Activated CD4-positive, alpha-beta T cell treated with anti-CD3 and anti-CD28 coated beads, Interleukin-2, amount 10 ng/mL, durations not matched to agents 7 days and 5 days (primary cell): ENCODE measurements around the gene WDR89. TPM values are rescaled to one million over a fixed set of nuclear protein-coding genes. Genes with fewer than 3 reads are reported as not detected.

Source experiments
- CTCF ChIA-PET: fragments of 350-600 bp; sonication (Branson Sonifier 250); formaldehyde crosslinking; loops from one replicate; lab custom pipeline; 2021; ENCODE audit warnings: antibody characterized with exemption; lab: Charles Lee
- POLR2A ChIA-PET: fragments of 350-600 bp; sonication (Branson Sonifier 250); formaldehyde crosslinking; loops from one replicate; lab custom pipeline; 2021; ENCODE audit warnings: antibody characterized with exemption; lab: Charles Lee
- DNase-seq: peaks from one replicate; pipeline ENCODE4 v3.0.0-alpha.2; 2020
- H3K27ac Mint-ChIP-seq: one replicate; pipeline ENCODE4 v1.8.0; 2021; ENCODE audit warnings: mild to moderate bottlenecking, moderate library complexity, mixed read lengths
- H3K27me3 Mint-ChIP-seq: one replicate; pipeline ENCODE4 v1.8.0; 2021; ENCODE audit warnings: mixed read lengths
- H3K36me3 Mint-ChIP-seq: one replicate; pipeline ENCODE4 v1.8.0; 2021; ENCODE audit warnings: low read depth, mixed read lengths
- H3K4me1 Mint-ChIP-seq: one replicate; pipeline ENCODE4 v1.8.0; 2021; ENCODE audit warnings: mixed read lengths
- H3K4me3 Mint-ChIP-seq: one replicate; pipeline ENCODE4 v1.8.0; 2021; ENCODE audit warnings: mild to moderate bottlenecking, moderate library complexity, mixed read lengths
- H3K9me3 Mint-ChIP-seq: one replicate; pipeline ENCODE4 v1.8.0; 2021; ENCODE audit warnings: mixed read lengths
- total RNA-seq, 2 experiments: library from RNA; stranded (reverse); gene quantifications; one replicate each; pipeline ENCODE4 v1.2.3, GENCODE V29; 2021

Gene WDR89
- total RNA-seq, 2 experiments from 2014 or later, result 17.5 to 20.7 TPM

DNA sequence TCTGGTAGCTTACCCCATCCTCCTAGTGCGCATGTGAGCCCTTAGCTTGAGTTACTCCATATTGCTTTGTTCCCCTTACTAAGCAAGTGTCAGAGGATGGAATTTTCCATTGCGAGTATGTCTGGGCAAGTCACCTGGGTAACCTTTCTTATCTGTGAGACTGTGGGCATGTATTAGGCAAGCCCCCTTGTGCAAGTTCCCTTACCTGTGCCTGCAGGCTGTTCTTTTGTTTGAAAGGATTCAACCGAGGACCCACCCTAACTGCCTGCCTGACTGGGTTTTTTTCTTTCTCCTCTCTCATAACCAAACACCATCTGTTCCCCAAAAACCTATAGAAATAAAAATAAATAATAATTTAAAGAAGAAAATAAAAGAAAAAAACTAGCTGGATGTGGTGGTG is 76.2 kb downstream of the WDR89 start:
- DNase-seq, result no peak
- H3K4me3 Mint-ChIP-seq, result no peak overlapping the region
- no peaks in the 10 kb centered on the region for H3K4me1 Mint-ChIP-seq
- no peaks in the 10 kb centered on the region for H3K36me3 Mint-ChIP-seq
- H3K9me3 Mint-ChIP-seq, result no peaks in the 10 kb centered on the region
- H3K27me3 Mint-ChIP-seq, result peaks cover 9% of the 10 kb centered on the region
- ChIA-PET CTCF (interaction anchor here (1.6 kb wide), 1 partner anchor 127 kb away, joined by 3 read pairs; no protein-coding TSS in a partner anchor), POLR2A (no interaction called here)
- H3K27ac Mint-ChIP-seq, result no peak overlapping the region

DNA sequence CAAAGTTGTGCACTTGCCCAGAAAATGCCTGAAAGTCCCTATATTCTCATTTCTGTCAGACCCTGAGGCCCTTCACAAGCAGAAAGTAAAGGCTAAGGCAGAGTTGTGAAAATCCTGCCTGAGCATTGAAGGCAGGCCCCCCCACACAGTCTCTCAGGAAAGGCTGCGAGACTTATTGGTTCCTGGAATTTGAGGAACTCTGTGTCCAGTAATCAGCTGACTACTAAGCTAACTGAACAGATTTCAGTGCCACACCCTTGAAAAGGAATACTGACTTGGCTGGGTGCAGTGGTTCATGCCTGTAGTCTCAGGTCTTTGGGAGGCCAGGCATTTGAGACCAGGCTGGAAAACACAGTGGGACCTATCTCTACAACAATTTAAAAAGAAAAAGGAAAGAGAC is 77.4 kb downstream of the WDR89 start:
- no peak for DNase-seq
- H3K36me3 Mint-ChIP-seq, result no peaks in the 10 kb centered on the region
- H3K27me3 Mint-ChIP-seq, result peaks cover 9% of the 10 kb centered on the region
- H3K4me3 Mint-ChIP-seq, result no peak overlapping the region
- no peaks in the 10 kb centered on the region for H3K4me1 Mint-ChIP-seq
- ChIA-PET CTCF (interaction anchor here (1.6 kb wide), 1 partner anchor 126 kb away, joined by 3 read pairs; no protein-coding TSS in a partner anchor), POLR2A (no interaction called here)
- H3K27ac Mint-ChIP-seq, result no peak overlapping the region
- H3K9me3 Mint-ChIP-seq, result no peaks in the 10 kb centered on the region

DNA sequence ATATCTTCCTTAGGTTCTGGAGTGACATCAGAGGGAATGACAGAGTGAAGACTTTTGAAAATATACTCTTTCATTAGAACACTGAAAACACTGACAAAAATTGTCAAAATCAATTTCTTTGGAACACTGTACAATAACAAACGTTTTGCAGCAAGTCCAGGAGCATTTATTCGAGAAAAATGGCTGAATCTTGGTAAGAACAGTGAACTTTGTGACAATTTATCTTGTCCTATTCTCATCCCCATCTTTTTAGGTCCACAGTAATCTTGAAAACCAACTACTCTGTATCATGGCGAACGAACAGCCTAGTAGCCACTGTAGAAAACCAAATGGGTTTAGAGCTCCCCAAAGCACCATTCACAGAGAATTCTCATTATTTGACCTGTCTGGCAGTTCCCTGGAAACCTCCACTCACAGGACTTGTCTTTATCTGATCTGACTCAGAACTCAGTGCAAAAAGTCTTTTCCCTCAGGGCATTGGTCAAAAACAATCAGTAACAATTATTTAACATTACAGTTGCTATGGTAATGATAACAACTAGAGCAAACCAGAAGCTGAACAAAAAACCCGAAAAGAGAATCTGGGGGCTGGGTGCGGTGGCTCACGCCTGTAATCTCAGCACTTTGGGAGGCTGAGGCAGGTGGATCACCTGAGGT is 78.2 kb downstream of the WDR89 start:
- H3K9me3 Mint-ChIP-seq, result no peaks in the 10 kb centered on the region
- ChIA-PET POLR2A (interaction anchor here (0.6 kb wide), 1 partner anchor 234 kb away, joined by 3 read pairs; no protein-coding TSS in a partner anchor), CTCF (no interaction called here)
- H3K4me1 Mint-ChIP-seq, result no peaks in the 10 kb centered on the region
- H3K27ac Mint-ChIP-seq, result no peak overlapping the region
- no peaks in the 10 kb centered on the region for H3K36me3 Mint-ChIP-seq
- no peak for DNase-seq
- H3K4me3 Mint-ChIP-seq, result no peak overlapping the region
- H3K27me3 Mint-ChIP-seq, result peaks cover 9% of the 10 kb centered on the region

DNA sequence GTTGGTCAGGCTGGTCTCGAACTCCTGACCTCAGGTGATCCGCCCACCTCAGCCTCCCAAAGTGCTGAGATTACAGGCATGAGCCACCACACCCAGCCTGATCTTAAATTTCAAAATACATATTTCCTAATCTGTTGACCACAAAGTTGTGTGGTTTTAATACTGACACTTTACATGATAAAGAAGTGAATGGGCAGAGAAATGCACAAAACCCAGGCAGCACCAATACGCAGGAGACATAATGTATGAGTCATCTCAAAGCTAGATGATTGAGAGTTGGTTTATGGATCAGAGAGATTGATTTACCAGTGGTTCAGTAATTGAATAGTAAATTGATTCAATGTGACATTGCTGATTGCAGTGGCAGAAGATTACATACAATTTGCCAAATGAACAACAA is 79.3 kb downstream of the WDR89 start:
- CTCF ChIA-PET, result interaction anchor here (0.6 kb wide), 1 partner anchor 456 kb away, joined by 5 read pairs; no protein-coding TSS in a partner anchor
- Mint-ChIP-seq H3K36me3 (no peaks in the 10 kb centered on the region), H3K4me3 (no peak overlapping the region), H3K9me3 (no peaks in the 10 kb centered on the region), H3K27me3 (peaks cover 9% of the 10 kb centered on the region), H3K27ac (no peak overlapping the region), H3K4me1 (no peaks in the 10 kb centered on the region)
- POLR2A ChIA-PET, result no interaction called here
- no peak for DNase-seq

DNA sequence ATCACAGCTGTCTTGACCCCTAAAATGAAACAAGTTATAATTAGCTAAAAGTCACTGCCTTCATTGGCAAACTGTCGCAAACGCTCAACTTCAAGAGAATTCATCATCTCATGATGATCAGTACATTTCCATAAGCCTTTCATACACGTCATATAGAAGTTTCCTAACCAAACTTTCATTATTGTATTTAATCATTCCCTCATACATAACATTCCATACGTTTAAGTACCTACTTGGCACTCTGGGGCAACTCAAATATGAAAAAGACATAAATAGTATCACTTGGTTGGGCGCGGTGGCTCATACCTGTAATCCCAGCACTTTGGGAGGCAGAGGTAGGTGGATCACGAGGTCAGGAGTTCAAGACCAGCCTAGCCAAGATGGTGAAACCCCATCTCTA is 86.1 kb downstream of the WDR89 start:
- no peak overlapping the region for H3K4me3 Mint-ChIP-seq
- no peak overlapping the region for H3K27ac Mint-ChIP-seq
- no peaks in the 10 kb centered on the region for H3K9me3 Mint-ChIP-seq
- ChIA-PET CTCF (interaction anchor here (0.6 to 0.7 kb wide), 3 partner anchors 14 to 213 kb away, joined by 3 read pairs; no protein-coding TSS in a partner anchor), POLR2A (no interaction called here)
- H3K36me3 Mint-ChIP-seq, result no peaks in the 10 kb centered on the region
- DNase-seq, result no peak
- no peaks in the 10 kb centered on the region for H3K27me3 Mint-ChIP-seq
- no peaks in the 10 kb centered on the region for H3K4me1 Mint-ChIP-seq

DNA sequence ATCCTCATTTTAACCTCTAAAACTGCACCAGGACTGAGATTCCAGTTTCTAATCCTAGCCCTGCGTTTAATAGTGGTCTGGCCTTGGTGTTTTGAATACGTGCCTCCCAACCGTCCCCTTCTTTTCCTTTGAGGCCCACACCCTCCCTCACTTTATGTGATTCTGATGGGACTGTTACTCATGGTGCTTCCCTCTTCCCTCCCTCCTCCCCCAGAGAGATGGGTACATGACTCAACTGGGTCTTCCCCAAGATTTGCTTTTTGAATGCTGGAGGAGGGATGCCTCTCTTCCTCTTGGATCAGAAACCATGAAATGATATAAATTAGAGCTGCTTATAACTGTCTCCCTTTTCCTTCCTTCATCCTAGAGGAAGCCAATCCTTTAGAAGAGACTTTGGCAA is 90.3 kb downstream of the WDR89 start:
- H3K27me3 Mint-ChIP-seq, result no peaks in the 10 kb centered on the region
- no peaks in the 10 kb centered on the region for H3K4me1 Mint-ChIP-seq
- no peak overlapping the region for H3K4me3 Mint-ChIP-seq
- ChIA-PET POLR2A (no interaction called here), CTCF (interaction anchor here (0.6 kb wide), 1 partner anchor 607 kb away, joined by 4 read pairs; no protein-coding TSS in a partner anchor)
- H3K27ac Mint-ChIP-seq, result no peak overlapping the region
- DNase-seq, result no peak
- H3K36me3 Mint-ChIP-seq, result no peaks in the 10 kb centered on the region
- H3K9me3 Mint-ChIP-seq, result no peaks in the 10 kb centered on the region

DNA sequence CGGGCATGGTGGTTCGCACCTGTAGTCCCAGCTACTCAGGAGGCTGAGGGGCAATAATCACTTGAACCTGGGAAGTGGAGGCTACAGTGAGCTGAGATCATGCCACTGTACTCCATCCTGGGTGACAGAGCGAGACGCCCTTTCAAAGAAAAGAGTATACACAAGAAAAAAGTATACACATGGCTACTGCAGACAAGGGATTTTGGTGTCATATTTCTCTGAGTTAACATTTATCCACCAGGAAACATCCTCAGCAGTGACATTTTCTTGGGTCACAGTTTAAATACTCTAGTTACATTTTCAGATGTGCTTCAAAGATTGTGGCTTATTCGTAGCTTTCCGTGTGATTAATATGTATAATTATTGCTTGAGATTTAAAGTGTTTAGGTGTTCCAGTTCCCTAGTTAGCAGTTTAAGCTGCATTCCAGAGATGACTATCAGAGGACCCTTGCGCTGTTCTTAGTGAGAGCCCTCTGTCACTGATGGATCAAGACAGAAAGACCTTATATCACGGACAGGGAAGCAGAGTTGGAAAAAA is 93.8 kb downstream of the WDR89 start:
- Mint-ChIP-seq H3K27ac (no peak overlapping the region), H3K4me1 (peaks cover 10% of the 10 kb centered on the region), H3K9me3 (no peaks in the 10 kb centered on the region), H3K27me3 (no peaks in the 10 kb centered on the region), H3K4me3 (no peak overlapping the region), H3K36me3 (peaks cover 2% of the 10 kb centered on the region)
- CTCF ChIA-PET, result interaction anchor here (0.6 to 0.9 kb wide), 2 partner anchors 10 to 20 kb away, joined by 3 read pairs; no protein-coding TSS in a partner anchor
- no peak for DNase-seq
- POLR2A ChIA-PET, result no interaction called here

Other genes with a start within 250 kb of the WDR89 start
- 10 to 100 TPM; 45.5 to 49.6 TPM for gene PPP2R5E, start 98.5 kb downstream of the WDR89 start, total RNA-seq
- gene SGPP1, start 86.2 kb upstream of the WDR89 start, total RNA-seq, result 10 to 100 TPM; 20.0 to 23.0 TPM
- gene SYNE2, start 211.1 kb upstream of the WDR89 start, total RNA-seq, result 100 to 1,000 TPM; 192 to 218 TPM